ENCODE measurements around the gene EIF3D. TPM values are rescaled to one million over a fixed set of nuclear protein-coding genes. Genes with fewer than 3 reads are reported as not detected.
A peak's percentile ranks its signal among the peaks of the same experiment; 100 is the strongest.

EIF3D gene
- total and polyA plus RNA-seq, 3 donors from 2014 or later, result 150 to 176 (median 163) TPM

- no peaks in the 10 kb centered on the region for H3K27me3 ChIP-seq
Measured at GRCh38 chr22:36565686-36566085, 36.7 kb upstream of the EIF3D start.

GRCh38 chr22:36565159-36565507 is 36.2 kb upstream of the EIF3D start:
- Histone ChIP-seq H3K4me1 (no peaks in the 10 kb centered on the region), H3K9me3 (no peaks in the 10 kb centered on the region), H3K27me3 (no peaks in the 10 kb centered on the region), H3K27ac (no peak overlapping the region), H3K36me3 (ENCODE audit: low read depth, missing control alignments) (no peaks in the 10 kb centered on the region), H3K4me3 (no peak overlapping the region)
- TF ChIP-seq POLR2A (IDR thresholded peaks at IDR 0.05), result no peak
- TF ChIP-seq CTCF (IDR thresholded peaks at IDR 0.05), result no peak
- intact Hi-C loops (cut with DNase I; ENCODE audit: low total_unique reads), result no loop called here
- no peak for DNase-seq
- WGBS, 2 donors, result 90% methylated on average over 5 of the region's 5 CpGs

More at GRCh38 chr22:36565686-36566085, 36.7 kb upstream of the EIF3D start:
- Histone ChIP-seq H3K27ac (no peak overlapping the region), H3K9me3 (no peaks in the 10 kb centered on the region), H3K36me3 (ENCODE audit: low read depth, missing control alignments) (no peaks in the 10 kb centered on the region), H3K4me1 (no peaks in the 10 kb centered on the region), H3K4me3 (no peak overlapping the region)
- no peak for DNase-seq
- intact Hi-C loops (cut with DNase I; ENCODE audit: low total_unique reads), result no loop called here
- TF ChIP-seq POLR2A (IDR thresholded peaks at IDR 0.05) (no peak), CTCF (IDR thresholded peaks at IDR 0.05) (no peak)
- 82 to 86% methylated on average over 5 to 6 of the region's 6 CpGs for WGBS, 2 donors

GRCh38 chr22:36564422-36565158 is 35.6 kb upstream of the EIF3D start:
- Histone ChIP-seq H3K4me1 (no peaks in the 10 kb centered on the region), H3K27me3 (no peaks in the 10 kb centered on the region), H3K36me3 (ENCODE audit: low read depth, missing control alignments) (no peaks in the 10 kb centered on the region), H3K27ac (no peak overlapping the region), H3K4me3 (peak overlapping the region; percentile 18 to 39), H3K9me3 (no peaks in the 10 kb centered on the region)
- TF ChIP-seq POLR2A (IDR thresholded peaks at IDR 0.05), result no peak
- intact Hi-C loops (cut with DNase I; ENCODE audit: low total_unique reads), result no loop called here
- DNase-seq, result no peak
- 61% methylated on average over 30 to 48 of the region's 48 CpGs for WGBS, 2 donors

- no peak for DNase-seq
- H3K36me3 ChIP-seq (ENCODE audit: low read depth, missing control alignments), result no peaks in the 10 kb centered on the region
- no peak overlapping the region for H3K27ac ChIP-seq
- peak overlapping the region; percentile 18 to 39 for H3K4me3 ChIP-seq
- intact Hi-C loops (cut with DNase I; ENCODE audit: low total_unique reads), result no loop called here
- no peaks in the 10 kb centered on the region for H3K4me1 ChIP-seq
- no peaks in the 10 kb centered on the region for H3K9me3 ChIP-seq
- no peaks in the 10 kb centered on the region for H3K27me3 ChIP-seq
- 28% methylated on average over 5 of the region's 5 CpGs for WGBS, 2 donors
- no peak for TF ChIP-seq POLR2A (IDR thresholded peaks at IDR 0.05)
- TF ChIP-seq CTCF (IDR thresholded peaks at IDR 0.05), result no peak
Measured at GRCh38 chr22:36563898-36564297, 34.9 kb upstream of the EIF3D start.

- H3K4me1 ChIP-seq, result no peaks in the 10 kb centered on the region
- no peak overlapping the region for H3K4me3 ChIP-seq
- intact Hi-C loops (cut with DNase I; ENCODE audit: low total_unique reads), result no loop called here
- no peak for DNase-seq
- H3K36me3 ChIP-seq (ENCODE audit: low read depth, missing control alignments), result no peaks in the 10 kb centered on the region
- 60 to 70% methylated on average over 8 to 12 of the region's 12 CpGs for WGBS, 2 donors
- H3K27me3 ChIP-seq, result no peaks in the 10 kb centered on the region
- H3K27ac ChIP-seq, result no peak overlapping the region
- no peaks in the 10 kb centered on the region for H3K9me3 ChIP-seq
- TF ChIP-seq POLR2A (IDR thresholded peaks at IDR 0.05) (no peak), CTCF (IDR thresholded peaks at IDR 0.05) (no peak)
Measured at GRCh38 chr22:36563444-36563843, 34.5 kb upstream of the EIF3D start.
